IMR-90 (cell line): ENCODE measurements around the gene CCDC88B.

Experiments
- BHLHE40 ChIP-seq: fragments of 150-350 bp; IDR thresholded peaks from 2 replicates; pipeline ENCODE4 v1.6.1; 2016; ENCODE audit warnings: mild to moderate bottlenecking, low read depth, low read length
- CTCF ChIP-seq: conservative IDR thresholded peaks from 2 replicates; pipeline ENCODE4 v1.5.1; 2012; ENCODE audit warnings: mild to moderate bottlenecking, low read depth, low read length, improper control_type of control experiment

GRCh38 chr11:64294774-64295173, 45.2 kb upstream of the CCDC88B start:
- TF ChIP-seq CTCF (no peak), BHLHE40 (no peak)
